H9 (cell line): ENCODE results near the gene LYST. TPM values are rescaled to one million over a fixed set of nuclear protein-coding genes. Genes with fewer than 3 reads are reported as not detected.
A peak's percentile ranks its signal among the peaks of the same experiment; 100 is the strongest.

Source experiments
- DNase-seq: peaks from one replicate; pipeline ENCODE4 v3.0.0-alpha.2; 2017
- H2AFZ ChIP-seq: one replicate; pipeline ENCODE4 v1.6.1; 2013; ENCODE audit warnings: mild to moderate bottlenecking, low read length, control low read depth, moderate library complexity
- H2AK5ac ChIP-seq: 2 replicates; pipeline ENCODE4 v1.6.1; 2013; ENCODE audit warnings: low read length, control low read depth, mixed read lengths; ENCODE audit not compliant: insufficient read length
- H2BK120ac ChIP-seq: one replicate; pipeline ENCODE4 v1.6.1; 2013; ENCODE audit warnings: low read depth, mild to moderate bottlenecking, low read length, control low read depth, inconsistent platforms; ENCODE audit not compliant: poor library complexity, severe bottlenecking
- H2BK12ac ChIP-seq: 2 replicates; pipeline ENCODE4 v1.6.1; 2013; ENCODE audit warnings: low read length, control low read depth, mixed read lengths, low read depth; ENCODE audit not compliant: insufficient read length
- H2BK15ac ChIP-seq: 2 replicates; pipeline ENCODE4 v1.6.1; 2013; ENCODE audit warnings: low read depth, low read length, control low read depth
- H2BK20ac ChIP-seq: one replicate; pipeline ENCODE4 v1.6.1; 2013; ENCODE audit warnings: low read depth, mild to moderate bottlenecking, low read length, control low read depth, inconsistent platforms; ENCODE audit not compliant: poor library complexity, severe bottlenecking
- H2BK5ac ChIP-seq: 2 replicates; pipeline ENCODE4 v1.6.1; 2013; ENCODE audit warnings: low read length, control low read depth, mixed read lengths; ENCODE audit not compliant: insufficient read length
- H3K14ac ChIP-seq: 2 replicates; pipeline ENCODE4 v1.6.1; 2013; ENCODE audit warnings: low read length, control low read depth; ENCODE audit not compliant: insufficient read depth
- H3K18ac ChIP-seq: 2 replicates; pipeline ENCODE4 v1.6.1; 2013; ENCODE audit warnings: low read depth, mild to moderate bottlenecking, mixed read lengths, low read length, control low read depth; ENCODE audit not compliant: insufficient read length
- H3K23ac ChIP-seq: 2 replicates; pipeline ENCODE4 v1.6.1; 2013; ENCODE audit warnings: low read length, control low read depth, mixed read lengths, low read depth; ENCODE audit not compliant: insufficient read length
- H3K23me2 ChIP-seq: 2 replicates; pipeline ENCODE4 v1.6.1; 2013; ENCODE audit warnings: low read depth, mild to moderate bottlenecking, mixed read lengths, low read length, control low read depth; ENCODE audit not compliant: insufficient read length, poor library complexity, severe bottlenecking
- H3K27ac ChIP-seq: 2 replicates; pipeline ENCODE4 v1.5.1; 2013; ENCODE audit warnings: low read length, control low read depth, mixed read lengths, low read depth; ENCODE audit not compliant: insufficient read length
- H3K27me3 ChIP-seq: 2 replicates; pipeline ENCODE4 v1.6.1; 2013; ENCODE audit warnings: low read length, control low read depth, inconsistent platforms; ENCODE audit not compliant: insufficient read depth
- H3K4ac ChIP-seq: 2 replicates; pipeline ENCODE4 v1.6.1; 2013; ENCODE audit warnings: low read depth, mild to moderate bottlenecking, control low read depth, inconsistent platforms, low read length, moderate library complexity
- H3K4me1 ChIP-seq: 2 replicates; pipeline ENCODE4 v1.6.1; 2013; ENCODE audit warnings: low read length, control low read depth, inconsistent platforms; ENCODE audit not compliant: insufficient read depth
- H3K4me2 ChIP-seq: 2 replicates; pipeline ENCODE4 v1.6.1; 2013; ENCODE audit warnings: low read length, control low read depth, mixed read lengths; ENCODE audit not compliant: insufficient read length, insufficient read depth
- H3K56ac ChIP-seq: 2 replicates; pipeline ENCODE4 v1.6.1; 2013; ENCODE audit warnings: low read depth, mild to moderate bottlenecking, mixed read lengths, low read length, control low read depth; ENCODE audit not compliant: insufficient read length
- H3K79me1 ChIP-seq: 2 replicates; pipeline ENCODE4 v1.6.1; 2013; ENCODE audit warnings: low read depth, mild to moderate bottlenecking, moderate library complexity, low read length, control low read depth, inconsistent platforms; ENCODE audit not compliant: insufficient read depth, poor library complexity, severe bottlenecking
- H3K79me2 ChIP-seq: 2 replicates; pipeline ENCODE4 v1.6.1; 2013; ENCODE audit warnings: low read length, control low read depth, inconsistent platforms; ENCODE audit not compliant: insufficient read depth
- H3K9ac ChIP-seq: 2 replicates; pipeline ENCODE4 v1.6.1; 2013; ENCODE audit warnings: low read length, control low read depth, mixed read lengths; ENCODE audit not compliant: insufficient read length; ENCODE audit errors: extremely low read depth
- H3K9me3 ChIP-seq: one replicate; pipeline ENCODE4 v1.6.1; 2013; ENCODE audit warnings: low read depth, low read length, inconsistent platforms; ENCODE audit not compliant: control insufficient read depth
- H3T11ph ChIP-seq: one replicate; pipeline ENCODE4 v1.6.1; 2013; ENCODE audit warnings: mild to moderate bottlenecking, low read length, control low read depth, inconsistent platforms
- H4K20me1 ChIP-seq: one replicate; pipeline ENCODE4 v1.6.1; 2013; ENCODE audit not compliant: control insufficient read depth, insufficient read length, insufficient read depth
- H4K5ac ChIP-seq: 2 replicates; pipeline ENCODE4 v1.6.1; 2013; ENCODE audit warnings: low read depth, mild to moderate bottlenecking, mixed read lengths, low read length, control low read depth; ENCODE audit not compliant: insufficient read length
- H4K8ac ChIP-seq: replicated peaks from 2 replicates; pipeline ENCODE4 v1.6.1; 2013; ENCODE audit warnings: low read length, control low read depth, mixed read lengths, low read depth; ENCODE audit not compliant: insufficient read length
- H4K91ac ChIP-seq: 2 replicates; pipeline ENCODE4 v1.6.1; 2013; ENCODE audit warnings: low read depth, mild to moderate bottlenecking, moderate library complexity, mixed read lengths, low read length, control low read depth; ENCODE audit not compliant: insufficient read length
- H3K27ac Mint-ChIP-seq, 3 experiments: 2 replicates in 2 of 3; 3 replicates in 1 of 3; pipeline ENCODE4 v1.8.0; 2020 to 2021; ENCODE audit warnings: mixed read lengths in 3 of 3, mild to moderate bottlenecking in 1 of 3, moderate library complexity in 1 of 3
- H3K27me3 Mint-ChIP-seq: 2 replicates; pipeline ENCODE4 v1.8.0; 2021; ENCODE audit warnings: low read depth, mild to moderate bottlenecking, moderate library complexity, mixed read lengths
- H3K36me3 Mint-ChIP-seq, 3 experiments: 2 replicates in 2 of 3; 3 replicates in 1 of 3; pipeline ENCODE4 v1.8.0; 2020 to 2021; ENCODE audit warnings: low read depth in 3 of 3, mixed read lengths in 3 of 3; ENCODE audit not compliant: insufficient read depth in 1 of 3
- H3K4me1 Mint-ChIP-seq, 2 experiments: 2 replicates each; pipeline ENCODE4 v1.8.0; 2020; ENCODE audit warnings: mixed read lengths in 2 of 2
- H3K4me3 Mint-ChIP-seq, 2 experiments: 2 replicates in 1 of 2; 3 replicates in 1 of 2; pipeline ENCODE4 v1.8.0; 2020 to 2021; ENCODE audit warnings: mild to moderate bottlenecking in 2 of 2, mixed read lengths in 2 of 2, moderate library complexity in 1 of 2
- H3K9me3 Mint-ChIP-seq, 2 experiments: 2 replicates in 1 of 2; 3 replicates in 1 of 2; pipeline ENCODE4 v1.8.0; 2020; ENCODE audit warnings: mild to moderate bottlenecking in 2 of 2, mixed read lengths in 2 of 2, moderate library complexity in 1 of 2
- CTCF ChIP-seq: fragments of 200-600 bp; sonication (generic); conservative IDR thresholded peaks from 3 replicates; pipeline ENCODE4 v1.8.0; 2021; ENCODE audit warnings: antibody characterized with exemption, mild to moderate bottlenecking
- WGBS: extraction: QIAGEN DNeasy Blood & Tissue Kit; methylation state at CpG from one replicate; pipeline ENCODE4 v1.1.7; 2013; ENCODE audit warnings: missing lambda C conversion rate, low lambda C conversion rate, mixed read lengths; ENCODE audit not compliant: insufficient read length; ENCODE audit errors: extremely low coverage; 5-methylcytosine and 5-hydroxymethylcytosine counted together
- total RNA-seq: library from RNA; stranded (reverse); gene quantifications from 2 replicates; pipeline ENCODE4 v1.2.1, GENCODE V29; 2021

The LYST gene
- total RNA-seq, 1 experiment from 2014 or later, result 0.13 TPM

DNA sequence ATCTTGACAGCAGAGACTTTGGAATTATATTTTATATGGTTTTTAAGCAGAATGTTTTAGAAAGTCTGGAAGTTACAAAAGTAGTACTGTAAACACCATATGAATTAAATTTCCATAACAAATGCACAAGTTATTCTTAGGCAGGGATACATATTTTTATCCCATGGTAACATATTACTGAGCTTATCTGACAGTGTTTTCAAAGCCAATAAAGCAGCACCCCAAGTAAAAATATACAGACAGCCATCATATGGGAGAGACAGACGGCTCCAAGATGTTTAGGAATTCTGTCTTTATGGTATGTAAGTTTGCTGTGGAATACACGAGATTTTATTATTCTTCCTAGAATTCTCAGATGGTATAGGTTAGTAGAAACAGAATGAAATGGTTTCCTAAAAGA lies 205.1 kb downstream of the LYST start:
- Histone ChIP-seq H3K27me3 (no peaks in the 10 kb centered on the region), H4K91ac (no peak overlapping the region), H2BK12ac (no peak overlapping the region), H2BK20ac (no peak overlapping the region), H3K79me1 (no peaks in the 10 kb centered on the region), H4K20me1 (no peaks in the 10 kb centered on the region), H3K56ac (no peak overlapping the region), H2BK5ac (no peak overlapping the region), H2AFZ (no peak overlapping the region), H3K79me2 (no peaks in the 10 kb centered on the region), H3K18ac (no peak overlapping the region), H4K8ac (no peak overlapping the region), H4K5ac (no peak overlapping the region), H3K4me1 (peaks cover 4% of the 10 kb centered on the region; the same call in 1 of the 2 replicates), H3K14ac (no peak overlapping the region), H3K23me2 (no peaks in the 10 kb centered on the region), H3K4ac (no peak overlapping the region), H3T11ph (no peak overlapping the region), H2BK120ac (no peak overlapping the region), H3K4me2 (no peak overlapping the region), H3K23ac (no peak overlapping the region), H2BK15ac (no peak overlapping the region), H3K9me3 (no peaks in the 10 kb centered on the region), H3K27ac (no peak overlapping the region), H2AK5ac (no peak overlapping the region), H3K9ac (no peak overlapping the region)
- Mint-ChIP-seq H3K36me3 (peaks cover 0 to 4% (median 0%) of the 10 kb centered on the region in 3 experiments; a peak in 1 of 7 replicates), H3K27ac (no peak overlapping the region), H3K27me3 (peaks cover 5% of the 10 kb centered on the region; the same call in 1 of the 2 replicates), H3K4me3 (peak overlapping the region in 1 of 2 experiments; percentile 20; a peak in 1 of 5 replicates), H3K9me3 (no peaks in the 10 kb centered on the region), H3K4me1 (peaks cover 42 to 48% of the 10 kb centered on the region in 2 experiments)
- DNase-seq, result no peak
- no CpG with 5 or more reads among the region's 2 CpGs for WGBS
- TF ChIP-seq CTCF, result no peak
